GM10248 (cell line): Measurements from ENCODE around the gene DET1.

ENCODE experiments used
- CTCF ChIA-PET: fragments of 300-600 bp; sonication (Branson Sonifier 250); formaldehyde crosslinking; extraction: SDS; loops from one replicate; lab custom pipeline; 2021; ENCODE audit warnings: antibody characterized with exemption; lab: Yijun Ruan, JAX
- POLR2A ChIA-PET: fragments of 350-650 bp; sonication (Branson Sonifier 250); formaldehyde crosslinking; extraction: SDS; loops from one replicate; lab custom pipeline; 2020; ENCODE audit warnings: antibody characterized with exemption; lab: Yijun Ruan, JAX
- DNase-seq: peaks from one replicate; pipeline ENCODE4 v3.0.0; 2012; ENCODE audit errors: extremely low spot score
- TF ChIP-seq, protein P1 (sequence below): IDR thresholded peaks from 2 replicates; pipeline ENCODE4 v1.5.1; 2012; ENCODE audit warnings: mild to moderate bottlenecking, low read depth; ENCODE audit errors: extremely low read depth, missing control alignments, control extremely low read depth

The DET1 gene

DNA sequence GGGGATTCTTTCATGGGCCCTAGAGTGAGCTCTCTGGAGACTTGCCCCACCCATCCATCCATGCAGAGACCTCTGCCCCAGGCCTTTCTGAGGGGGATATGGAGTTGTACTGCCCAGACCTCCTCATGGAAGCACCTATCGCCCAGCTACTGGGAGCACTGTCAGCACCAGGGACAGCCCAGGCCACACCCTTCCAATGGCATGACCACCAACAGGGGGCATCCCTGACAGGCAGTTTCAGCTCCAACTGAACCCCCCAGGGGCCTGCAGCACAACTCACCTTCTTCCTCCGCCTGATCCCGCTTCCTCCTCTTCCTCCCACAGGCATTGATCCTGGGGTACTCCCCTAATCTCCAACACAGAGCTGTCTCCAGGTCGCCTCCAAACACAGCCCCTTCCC lies 57.2 kb downstream of the DET1 start:
- ChIA-PET POLR2A (no interaction called here), CTCF (interaction anchor here (0.7 to 2.4 kb wide), 6 partner anchors 12 to 95 kb away, joined by 3 to 9 read pairs (median 6); partner anchors contain the start of genes MRPL46 and MRPS11)
- TF ChIP-seq, protein P1, sequence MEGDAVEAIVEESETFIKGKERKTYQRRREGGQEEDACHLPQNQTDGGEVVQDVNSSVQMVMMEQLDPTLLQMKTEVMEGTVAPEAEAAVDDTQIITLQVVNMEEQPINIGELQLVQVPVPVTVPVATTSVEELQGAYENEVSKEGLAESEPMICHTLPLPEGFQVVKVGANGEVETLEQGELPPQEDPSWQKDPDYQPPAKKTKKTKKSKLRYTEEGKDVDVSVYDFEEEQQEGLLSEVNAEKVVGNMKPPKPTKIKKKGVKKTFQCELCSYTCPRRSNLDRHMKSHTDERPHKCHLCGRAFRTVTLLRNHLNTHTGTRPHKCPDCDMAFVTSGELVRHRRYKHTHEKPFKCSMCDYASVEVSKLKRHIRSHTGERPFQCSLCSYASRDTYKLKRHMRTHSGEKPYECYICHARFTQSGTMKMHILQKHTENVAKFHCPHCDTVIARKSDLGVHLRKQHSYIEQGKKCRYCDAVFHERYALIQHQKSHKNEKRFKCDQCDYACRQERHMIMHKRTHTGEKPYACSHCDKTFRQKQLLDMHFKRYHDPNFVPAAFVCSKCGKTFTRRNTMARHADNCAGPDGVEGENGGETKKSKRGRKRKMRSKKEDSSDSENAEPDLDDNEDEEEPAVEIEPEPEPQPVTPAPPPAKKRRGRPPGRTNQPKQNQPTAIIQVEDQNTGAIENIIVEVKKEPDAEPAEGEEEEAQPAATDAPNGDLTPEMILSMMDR: no peak
- no peak for DNase-seq

DNA sequence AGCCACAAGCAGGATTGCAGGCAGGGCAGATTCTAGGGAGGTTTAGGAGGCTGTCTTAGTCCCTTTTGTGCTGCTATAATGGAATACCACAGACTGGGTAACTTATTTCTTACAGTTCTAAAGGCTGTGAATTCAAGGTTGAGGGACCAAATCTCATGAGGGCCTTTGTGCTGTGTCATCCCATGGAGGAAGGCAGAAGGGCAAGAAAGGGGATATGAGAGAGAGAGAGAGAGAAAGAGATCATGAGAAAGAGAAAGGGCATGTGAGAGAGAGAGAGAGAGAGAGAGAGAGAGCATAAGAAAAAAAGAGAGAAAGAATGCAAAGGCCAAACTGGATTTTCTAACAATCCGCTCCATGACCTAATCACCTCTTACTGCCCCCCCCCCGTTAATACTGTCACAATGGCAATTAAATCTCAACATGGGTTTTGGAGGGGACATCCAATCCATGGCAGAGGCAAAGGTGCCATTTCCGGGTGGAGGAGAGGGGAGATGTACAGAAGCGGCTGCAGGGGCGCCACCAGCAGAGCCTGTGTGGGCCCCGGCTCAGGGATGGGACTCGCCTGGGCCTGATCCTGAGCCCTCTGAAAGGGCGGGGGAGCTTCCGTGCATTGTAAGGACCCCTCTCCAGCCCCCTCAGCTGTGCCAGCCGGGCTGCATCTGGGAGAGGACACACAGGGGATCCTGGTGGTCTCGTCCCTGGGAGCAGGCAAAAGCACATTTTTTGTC lies 58.5 kb downstream of the DET1 start:
- DNase-seq: no peak
- ChIA-PET POLR2A (no interaction called here), CTCF (interaction anchor here (1.9 to 2.3 kb wide), 2 partner anchors 10 to 19 kb away, joined by 8 to 9 read pairs; no protein-coding TSS in a partner anchor)
- TF ChIP-seq, protein P1: no peak

DNA sequence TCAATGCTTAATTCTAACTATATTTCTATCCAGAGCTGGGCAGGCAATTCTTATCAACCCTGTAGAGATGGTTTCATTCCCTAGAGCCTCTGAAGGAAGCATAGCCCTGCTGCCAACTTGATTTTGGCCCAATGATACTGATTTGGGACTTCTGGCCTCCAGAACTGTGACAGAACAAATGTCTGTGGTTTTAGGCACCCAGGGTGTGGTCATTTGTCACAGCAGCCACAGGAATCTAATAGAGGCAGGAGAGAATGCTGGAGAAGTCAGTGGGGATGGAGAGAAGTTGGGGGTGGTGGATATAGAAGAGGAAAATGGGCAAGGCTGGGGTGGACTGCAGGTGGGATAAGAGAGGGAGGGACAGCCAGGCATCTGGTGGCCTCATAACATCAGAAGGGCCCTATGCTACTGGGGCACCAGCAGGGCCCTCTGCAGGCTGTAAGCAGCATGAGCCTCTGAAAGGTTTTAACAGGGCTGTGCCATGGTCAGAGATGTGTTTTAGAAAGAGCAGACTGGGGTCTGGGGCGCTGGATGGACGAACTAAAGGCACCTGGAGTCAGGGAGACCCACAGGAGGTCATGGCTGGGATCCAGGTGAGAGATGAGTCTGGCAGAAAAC lies 59.2 kb downstream of the DET1 start:
- DNase-seq: no peak
- TF ChIP-seq, protein P1: no peak
- CTCF ChIA-PET: interaction anchor here (1.8 kb wide), 1 partner anchor 11 kb away, joined by 4 read pairs; no protein-coding TSS in a partner anchor
- POLR2A ChIA-PET: no interaction called here

DNA sequence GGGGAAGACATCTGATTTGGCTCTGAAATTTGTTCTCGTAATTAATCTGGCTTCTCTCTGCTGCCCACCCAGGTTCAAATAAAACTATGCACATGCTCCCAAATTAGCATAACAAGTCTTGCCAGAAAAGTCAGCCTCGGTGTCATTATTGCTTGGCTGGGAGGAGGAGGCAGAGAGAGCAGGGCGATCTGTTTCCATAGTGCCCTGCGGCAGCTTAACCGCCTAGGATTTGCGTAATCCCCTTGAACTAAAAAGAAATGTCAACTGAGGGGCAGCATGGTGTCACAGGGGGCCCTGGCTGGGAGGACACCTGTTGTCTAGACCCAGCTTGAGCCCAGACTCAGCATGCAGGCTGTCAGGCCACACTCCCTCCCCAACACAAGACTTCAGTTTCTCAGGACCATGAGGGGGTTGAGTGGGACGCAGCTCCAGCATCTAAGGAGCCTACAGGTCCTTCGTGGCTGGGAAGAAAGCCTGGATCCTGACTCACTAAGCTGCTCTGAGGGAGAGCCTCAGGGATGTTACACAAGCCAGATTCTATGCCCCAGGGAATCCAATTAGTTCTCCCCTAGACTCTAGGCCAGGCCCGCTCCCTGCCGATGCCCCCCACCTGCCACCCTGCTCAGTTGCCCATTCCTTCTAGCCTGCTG lies 61.7 kb downstream of the DET1 start:
- ChIA-PET POLR2A (no interaction called here), CTCF (interaction anchor here (1.1 to 1.5 kb wide), 3 partner anchors 8 to 18 kb away, joined by 3 to 5 read pairs (median 3); no protein-coding TSS in a partner anchor)
- DNase-seq: no peak
- TF ChIP-seq, protein P1: no peak

DNA sequence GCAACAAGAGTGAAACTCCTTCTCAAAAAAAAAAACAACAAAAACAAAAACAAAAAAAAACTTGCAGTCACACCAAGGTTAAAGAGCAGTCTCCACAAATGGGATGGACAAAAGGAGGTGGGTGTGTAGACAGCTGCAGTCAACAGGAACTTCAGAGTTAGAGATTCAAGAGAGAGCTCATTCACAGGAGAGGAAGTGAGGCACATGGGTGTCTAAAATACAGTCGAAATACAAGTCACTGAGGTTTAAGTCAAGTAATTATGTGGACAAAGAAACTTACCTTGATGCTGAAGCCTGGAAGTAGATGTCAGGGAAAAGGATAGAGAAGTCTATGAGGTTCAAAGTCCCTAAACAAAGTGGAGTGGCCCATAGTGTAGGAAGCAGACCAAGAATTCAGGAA lies 64.2 kb downstream of the DET1 start:
- ChIA-PET POLR2A (no interaction called here), CTCF (no interaction called here)
- DNase-seq: no peak
- TF ChIP-seq, protein P1: no peak

DNA sequence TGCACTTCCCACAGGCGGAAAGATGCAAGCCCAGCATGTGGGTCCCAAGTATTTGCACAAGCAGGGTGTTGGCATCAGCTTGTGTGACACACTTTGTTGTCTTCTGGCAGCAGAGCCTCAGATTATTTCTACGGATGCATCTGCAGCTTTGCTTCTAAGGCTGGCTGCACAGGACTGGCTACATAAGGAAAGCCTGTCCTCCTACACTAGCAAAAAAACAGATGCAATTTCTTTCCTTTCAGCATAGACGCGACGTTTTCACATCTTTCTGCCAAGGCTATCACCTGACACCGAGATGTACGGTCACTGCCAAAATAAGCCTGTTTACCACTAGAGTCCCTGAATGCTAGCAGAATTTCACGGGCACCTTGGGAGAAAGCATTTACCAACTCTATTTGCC lies 65.5 kb downstream of the DET1 start:
- DNase-seq: no peak
- TF ChIP-seq, protein P1: no peak
- ChIA-PET POLR2A (no interaction called here), CTCF (no interaction called here)
